Activated CD8-positive, alpha-beta T cell treated with anti-CD3 and anti-CD28 coated beads for 36 hours (primary cell): ENCODE results near the gene AUTS2. TPM values are rescaled to one million over a fixed set of nuclear protein-coding genes. Genes with fewer than 3 reads are reported as not detected.

Experiments
- ATAC-seq: fragments of 200-7000 bp; cut with Tn5 transposase; one replicate; pipeline ENCODE4 v1.10.0; 2021; ENCODE audit warnings: mild to moderate bottlenecking, moderate library complexity
- CTCF ChIA-PET: fragments of 350-600 bp; sonication (Branson Sonifier 250); formaldehyde crosslinking; loops from one replicate; lab custom pipeline; 2021; ENCODE audit warnings: antibody characterized with exemption; lab: Charles Lee
- POLR2A ChIA-PET: fragments of 350-600 bp; sonication (Branson Sonifier 250); formaldehyde crosslinking; loops from one replicate; lab custom pipeline; 2021; ENCODE audit warnings: antibody characterized with exemption; lab: Charles Lee
- DNase-seq: peaks from one replicate; pipeline ENCODE4 v3.0.0-alpha.2; 2020
- H3K27ac Mint-ChIP-seq: one replicate; pipeline ENCODE4 v1.8.0; 2021; ENCODE audit warnings: mild to moderate bottlenecking, mixed read lengths
- H3K27me3 Mint-ChIP-seq: one replicate; pipeline ENCODE4 v1.8.0; 2021; ENCODE audit warnings: mixed read lengths
- H3K36me3 Mint-ChIP-seq: one replicate; pipeline ENCODE4 v1.8.0; 2021; ENCODE audit warnings: low read depth, mixed read lengths
- H3K4me1 Mint-ChIP-seq: one replicate; pipeline ENCODE4 v1.8.0; 2021; ENCODE audit warnings: low read depth, mixed read lengths
- H3K4me3 Mint-ChIP-seq: one replicate; pipeline ENCODE4 v1.8.0; 2021; ENCODE audit warnings: mild to moderate bottlenecking, moderate library complexity, mixed read lengths
- H3K9me3 Mint-ChIP-seq: one replicate; pipeline ENCODE4 v1.8.0; 2021; ENCODE audit warnings: mixed read lengths
- CTCF ChIP-seq: fragments of 200-600 bp; IDR thresholded peaks from one replicate; pipeline ENCODE4 v1.8.0; 2022; ENCODE audit warnings: antibody characterized with exemption, mild to moderate bottlenecking
- intact Hi-C: fragments of 100-400 bp; cut with micrococcal nuclease; formaldehyde crosslinking; loops from one replicate; pipeline ENCODE4 v1.10.0; 2022
- total RNA-seq, 2 experiments: library from RNA; stranded (reverse); gene quantifications; one replicate each; pipeline ENCODE4 v1.2.3, GENCODE V29; 2021

AUTS2 gene
- total RNA-seq, 2 experiments from 2014 or later = 3.1 to 3.3 TPM

DNA sequence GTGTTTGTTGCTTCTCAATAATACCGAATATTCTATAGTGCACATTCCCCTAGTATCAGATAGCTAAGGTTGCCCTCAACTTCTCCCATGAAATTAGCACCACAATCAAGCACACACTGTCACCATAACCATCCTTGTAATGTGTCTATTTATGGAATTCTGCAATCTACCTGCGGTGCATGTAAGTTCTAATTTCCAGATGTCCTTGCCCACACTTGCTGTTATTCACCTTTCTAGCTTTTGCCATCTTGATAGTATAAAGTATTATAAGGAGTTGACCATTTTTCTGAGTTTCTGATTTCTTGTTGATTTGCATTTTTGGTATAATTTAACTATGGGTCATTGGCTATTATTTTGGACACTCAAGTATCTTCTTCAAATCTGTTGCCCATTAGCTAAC is 1043.6 kb downstream of the AUTS2 start:
- no peak overlapping the region for H3K4me3 Mint-ChIP-seq
- ATAC-seq (no peak), DNase-seq (no peak)
- H3K27ac Mint-ChIP-seq = no peak overlapping the region
- CTCF ChIA-PET = no interaction called here
- no peaks in the 10 kb centered on the region for H3K36me3 Mint-ChIP-seq
- peaks cover 7% of the 10 kb centered on the region for H3K4me1 Mint-ChIP-seq
- peaks cover 5% of the 10 kb centered on the region for H3K9me3 Mint-ChIP-seq
- no peak for TF ChIP-seq CTCF
- POLR2A ChIA-PET = no interaction called here
- H3K27me3 Mint-ChIP-seq = peaks cover 4% of the 10 kb centered on the region
- intact Hi-C loops = no loop called here

GRCh38 chr7:70645279-70645678 is 1047.0 kb downstream of the AUTS2 start:
- intact Hi-C loops = loop anchor here (5.0 kb wide), 1 partner anchor 37 kb away; no protein-coding TSS in a partner anchor
- ChIA-PET CTCF (no interaction called here), POLR2A (no interaction called here)
- no peak for DNase-seq
- no peak for TF ChIP-seq CTCF
- Mint-ChIP-seq H3K27me3 (peaks cover 4% of the 10 kb centered on the region), H3K9me3 (peaks cover 5% of the 10 kb centered on the region), H3K36me3 (no peaks in the 10 kb centered on the region), H3K4me1 (peaks cover 23% of the 10 kb centered on the region), H3K27ac (no peak overlapping the region), H3K4me3 (no peak overlapping the region)
- no peak for ATAC-seq

GRCh38 chr7:70645876-70646351 is 1047.6 kb downstream of the AUTS2 start:
- TF ChIP-seq CTCF = no peak
- Mint-ChIP-seq H3K9me3 (peaks cover 8% of the 10 kb centered on the region), H3K4me1 (peaks cover 27% of the 10 kb centered on the region), H3K36me3 (peaks cover 3% of the 10 kb centered on the region), H3K27me3 (peaks cover 7% of the 10 kb centered on the region), H3K27ac (no peak overlapping the region), H3K4me3 (no peak overlapping the region)
- intact Hi-C loops = loop anchor here (5.0 kb wide), 1 partner anchor 36 kb away; no protein-coding TSS in a partner anchor
- ChIA-PET POLR2A (interaction anchor here (0.9 kb wide), 1 partner anchor 8 kb away, joined by 3 read pairs; no protein-coding TSS in a partner anchor), CTCF (no interaction called here)
- no peak for ATAC-seq
- no peak for DNase-seq

DNA sequence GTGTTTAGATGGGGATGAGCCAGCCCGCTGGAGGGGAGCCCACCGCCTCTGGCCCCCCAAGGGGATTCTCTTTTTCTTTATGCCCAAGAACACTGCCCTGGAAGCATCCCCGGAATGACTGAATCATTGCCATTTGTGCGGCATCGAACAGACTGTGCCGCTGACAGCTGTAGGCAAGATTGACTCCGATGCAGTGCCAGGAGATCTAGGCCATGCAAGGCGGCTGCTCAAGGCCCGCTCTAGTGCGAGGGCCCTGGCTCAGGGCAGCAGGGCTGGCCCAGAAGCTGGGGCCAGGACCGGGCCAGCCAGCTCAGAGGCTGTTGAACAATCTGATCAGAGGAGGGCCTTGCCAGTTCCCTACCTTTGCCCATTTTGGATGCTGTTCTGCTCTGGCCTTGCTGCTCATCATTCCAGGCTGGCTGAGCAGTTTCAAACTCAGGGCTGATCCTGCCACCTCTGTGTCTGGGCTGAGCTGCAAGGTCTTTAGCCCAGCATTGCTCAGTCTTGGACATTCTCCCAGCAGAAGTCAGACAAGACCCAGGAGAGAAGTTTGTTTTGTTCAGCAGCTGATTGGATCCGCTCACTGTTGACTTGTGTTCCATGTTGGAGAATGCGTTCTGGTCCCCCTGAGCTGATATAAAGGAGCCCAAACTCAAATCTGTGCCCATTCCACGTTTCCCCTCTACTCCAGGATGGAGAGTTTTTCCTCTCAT is 1048.4 kb downstream of the AUTS2 start:
- peaks cover 3% of the 10 kb centered on the region for H3K36me3 Mint-ChIP-seq
- peaks cover 8% of the 10 kb centered on the region for H3K27me3 Mint-ChIP-seq
- H3K27ac Mint-ChIP-seq = no peak overlapping the region
- no peak for ATAC-seq
- ChIA-PET POLR2A (interaction anchor here (0.9 to 1.5 kb wide), 3 partner anchors 9 to 12 kb away, joined by 3 to 5 read pairs (median 4); no protein-coding TSS in a partner anchor), CTCF (no interaction called here)
- peaks cover 7% of the 10 kb centered on the region for H3K9me3 Mint-ChIP-seq
- DNase-seq = no peak
- TF ChIP-seq CTCF = no peak
- peaks cover 27% of the 10 kb centered on the region for H3K4me1 Mint-ChIP-seq
- intact Hi-C loops = loop anchor here (5.0 kb wide), 1 partner anchor 36 kb away; no protein-coding TSS in a partner anchor
- no peak overlapping the region for H3K4me3 Mint-ChIP-seq
